D341Med (cell line): ENCODE results near the gene REN.

Experiments used
- DNase-seq: peaks from one replicate; pipeline ENCODE4 v3.0.0; 2012; ENCODE audit warnings: low spot score

The REN gene

GRCh38 chr1:204131978-204132377 lies 34.2 kb downstream of the REN start:
- no peak for DNase-seq

GRCh38 chr1:204130981-204131892 lies 34.9 kb downstream of the REN start:
- no peak for DNase-seq

GRCh38 chr1:204130178-204130577 lies 36.0 kb downstream of the REN start:
- no peak for DNase-seq

GRCh38 chr1:204128964-204129896 lies 36.9 kb downstream of the REN start:
- DNase-seq, result peak; percentile 96

GRCh38 chr1:204128464-204128963 lies 37.6 kb downstream of the REN start:
- no peak for DNase-seq

- peak; percentile 91 for DNase-seq
Measured at GRCh38 chr1:204127597-204128242, 38.4 kb downstream of the REN start.

- DNase-seq, result no peak
Measured at GRCh38 chr1:204126956-204127355, 39.2 kb downstream of the REN start.

GRCh38 chr1:204126386-204126785 lies 39.8 kb downstream of the REN start:
- no peak for DNase-seq

- no peak for DNase-seq
Measured at GRCh38 chr1:204125759-204126351, 40.3 kb downstream of the REN start.

- no peak for DNase-seq
Measured at GRCh38 chr1:204124639-204125038, 41.5 kb downstream of the REN start.

GRCh38 chr1:204123376-204123775 lies 42.8 kb downstream of the REN start:
- DNase-seq, result no peak

- no peak for DNase-seq
Measured at GRCh38 chr1:204121840-204122555, 44.1 kb downstream of the REN start.

- no peak for DNase-seq
Measured at GRCh38 chr1:204116539-204116938, 49.6 kb downstream of the REN start.

GRCh38 chr1:204115116-204115515 lies 51.0 kb downstream of the REN start:
- no peak for DNase-seq

- DNase-seq, result no peak
Measured at GRCh38 chr1:204114606-204115005, 51.5 kb downstream of the REN start.

GRCh38 chr1:204113896-204114295 lies 52.2 kb downstream of the REN start:
- no peak for DNase-seq

GRCh38 chr1:204112876-204113730 lies 53.0 kb downstream of the REN start:
- DNase-seq, result no peak

- DNase-seq, result no peak
Measured at GRCh38 chr1:204110894-204111633, 55.1 kb downstream of the REN start.
